Erythroblast (primary cell): ENCODE data around the gene ENTREP3.
A peak's percentile ranks its signal among the peaks of the same experiment; 100 is the strongest.

Experiments
- GATA1 ChIP-seq: IDR thresholded peaks from 2 replicates; pipeline ENCODE4 v1.6.1; 2011; ENCODE audit warnings: low read depth, mild to moderate bottlenecking, control low read depth, low read length, moderate library complexity
- POLR2A ChIP-seq: IDR thresholded peaks from 2 replicates; pipeline ENCODE4 v1.6.1; 2011; ENCODE audit warnings: mild to moderate bottlenecking, low read length

GRCh38 chr1:155284476-155284875 lies 29.2 kb upstream of the ENTREP3 start:
- peak; percentile 28 for TF ChIP-seq POLR2A
- no peak for TF ChIP-seq GATA1
